ENCODE measurements around the gene MEGF9. TPM values are rescaled to one million over a fixed set of nuclear protein-coding genes. Genes with fewer than 3 reads are reported as not detected.

The MEGF9 gene
- total and polyA plus RNA-seq, 2 of the 13 experiments (the other 11 are each of a cell fraction or from before 2014, with no cell fraction given): 3.1 to 3.3 TPM

DNA sequence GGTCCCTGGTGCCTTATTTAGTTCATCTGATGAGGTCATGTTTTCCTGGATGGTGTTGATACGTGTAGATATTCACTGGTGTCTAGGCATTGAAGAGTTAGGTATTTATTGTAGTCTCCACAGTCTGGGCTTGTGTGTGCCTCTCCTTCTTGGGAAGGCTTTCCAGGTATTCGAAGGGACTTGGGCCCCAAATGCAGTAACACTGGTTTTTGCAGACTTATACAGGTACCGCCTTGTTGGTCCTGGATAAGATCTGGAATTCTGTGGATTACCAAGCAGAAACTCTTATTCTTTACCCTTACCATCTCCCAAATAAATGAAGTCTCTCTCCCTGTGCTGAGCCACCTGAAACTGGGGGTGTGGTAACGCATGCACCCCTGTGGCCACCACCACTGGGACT is 34.1 kb downstream of the MEGF9 start:
- no peak overlapping the region for H2AFZ ChIP-seq (ENCODE audit: low read length)
- no peaks in the 10 kb centered on the region for H4K20me1 ChIP-seq (ENCODE audit: insufficient read depth, low read length)
- peaks cover 29% of the 10 kb centered on the region for H3K4me1 ChIP-seq (ENCODE audit: insufficient read depth, low read length)
- H3K36me3 ChIP-seq (replicated peaks in 1 of 2; ENCODE audit: control insufficient read depth in 1 of 2, insufficient read depth in 2 of 2, low read length in 2 of 2): no peaks in the 10 kb centered on the region; a peak in 1 of 5 replicates
- TF ChIP-seq, protein P1, sequence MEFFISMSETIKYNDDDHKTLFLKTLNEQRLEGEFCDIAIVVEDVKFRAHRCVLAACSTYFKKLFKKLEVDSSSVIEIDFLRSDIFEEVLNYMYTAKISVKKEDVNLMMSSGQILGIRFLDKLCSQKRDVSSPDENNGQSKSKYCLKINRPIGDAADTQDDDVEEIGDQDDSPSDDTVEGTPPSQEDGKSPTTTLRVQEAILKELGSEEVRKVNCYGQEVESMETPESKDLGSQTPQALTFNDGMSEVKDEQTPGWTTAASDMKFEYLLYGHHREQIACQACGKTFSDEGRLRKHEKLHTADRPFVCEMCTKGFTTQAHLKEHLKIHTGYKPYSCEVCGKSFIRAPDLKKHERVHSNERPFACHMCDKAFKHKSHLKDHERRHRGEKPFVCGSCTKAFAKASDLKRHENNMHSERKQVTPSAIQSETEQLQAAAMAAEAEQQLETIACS (CRISPR knock-in tag; IDR thresholded peaks at IDR 0.05): no peak
- no peak for TF ChIP-seq ZNF652 (CRISPR knock-in tag; IDR thresholded peaks at IDR 0.05; ENCODE audit: borderline replicate concordance, low read depth)
- TF ChIP-seq ZNF180 (CRISPR knock-in tag; IDR thresholded peaks at IDR 0.05; ENCODE audit: borderline replicate concordance, low read depth): no peak
- TF ChIP-seq, protein P2, sequence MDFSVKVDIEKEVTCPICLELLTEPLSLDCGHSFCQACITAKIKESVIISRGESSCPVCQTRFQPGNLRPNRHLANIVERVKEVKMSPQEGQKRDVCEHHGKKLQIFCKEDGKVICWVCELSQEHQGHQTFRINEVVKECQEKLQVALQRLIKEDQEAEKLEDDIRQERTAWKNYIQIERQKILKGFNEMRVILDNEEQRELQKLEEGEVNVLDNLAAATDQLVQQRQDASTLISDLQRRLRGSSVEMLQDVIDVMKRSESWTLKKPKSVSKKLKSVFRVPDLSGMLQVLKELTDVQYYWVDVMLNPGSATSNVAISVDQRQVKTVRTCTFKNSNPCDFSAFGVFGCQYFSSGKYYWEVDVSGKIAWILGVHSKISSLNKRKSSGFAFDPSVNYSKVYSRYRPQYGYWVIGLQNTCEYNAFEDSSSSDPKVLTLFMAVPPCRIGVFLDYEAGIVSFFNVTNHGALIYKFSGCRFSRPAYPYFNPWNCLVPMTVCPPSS (IDR thresholded peaks at IDR 0.05): no peak
- no peak for TF ChIP-seq CAMTA2 (CRISPR knock-in tag; IDR thresholded peaks at IDR 0.05; ENCODE audit: borderline replicate concordance)
- TF ChIP-seq TCF12 (IDR thresholded peaks at IDR 0.05): no peak
- no peak for TF ChIP-seq TCF12 (CRISPR knock-in tag; IDR thresholded peaks at IDR 0.05)
- TF ChIP-seq ZNF816 (CRISPR knock-in tag; IDR thresholded peaks at IDR 0.05; ENCODE audit: borderline replicate concordance): no peak
- TF ChIP-seq, protein P3, sequence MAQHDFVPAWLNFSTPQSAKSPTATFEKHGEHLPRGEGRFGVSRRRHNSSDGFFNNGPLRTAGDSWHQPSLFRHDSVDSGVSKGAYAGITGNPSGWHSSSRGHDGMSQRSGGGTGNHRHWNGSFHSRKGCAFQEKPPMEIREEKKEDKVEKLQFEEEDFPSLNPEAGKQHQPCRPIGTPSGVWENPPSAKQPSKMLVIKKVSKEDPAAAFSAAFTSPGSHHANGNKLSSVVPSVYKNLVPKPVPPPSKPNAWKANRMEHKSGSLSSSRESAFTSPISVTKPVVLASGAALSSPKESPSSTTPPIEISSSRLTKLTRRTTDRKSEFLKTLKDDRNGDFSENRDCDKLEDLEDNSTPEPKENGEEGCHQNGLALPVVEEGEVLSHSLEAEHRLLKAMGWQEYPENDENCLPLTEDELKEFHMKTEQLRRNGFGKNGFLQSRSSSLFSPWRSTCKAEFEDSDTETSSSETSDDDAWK (CRISPR knock-in tag; IDR thresholded peaks at IDR 0.05): no peak
- TF ChIP-seq, protein P4, sequence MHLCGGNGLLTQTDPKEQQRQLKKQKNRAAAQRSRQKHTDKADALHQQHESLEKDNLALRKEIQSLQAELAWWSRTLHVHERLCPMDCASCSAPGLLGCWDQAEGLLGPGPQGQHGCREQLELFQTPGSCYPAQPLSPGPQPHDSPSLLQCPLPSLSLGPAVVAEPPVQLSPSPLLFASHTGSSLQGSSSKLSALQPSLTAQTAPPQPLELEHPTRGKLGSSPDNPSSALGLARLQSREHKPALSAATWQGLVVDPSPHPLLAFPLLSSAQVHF (CRISPR knock-in tag; IDR thresholded peaks at IDR 0.05): no peak
- no peak for TF ChIP-seq HNF4G (IDR thresholded peaks at IDR 0.05; ENCODE audit: borderline replicate concordance, low read depth, low read length)
- TF ChIP-seq HNF4G (CRISPR knock-in tag; IDR thresholded peaks at IDR 0.05; ENCODE audit: borderline replicate concordance, low read depth): no peak
- TF ChIP-seq ZNF674 (CRISPR knock-in tag; IDR thresholded peaks at IDR 0.05; ENCODE audit: low read depth): no peak
- no peak for TF ChIP-seq IKZF4 (CRISPR knock-in tag; IDR thresholded peaks at IDR 0.05; ENCODE audit: borderline replicate concordance, low read depth, not compliant biosample characterization)
- TF ChIP-seq ZNF138 (CRISPR knock-in tag; IDR thresholded peaks at IDR 0.05; ENCODE audit: low read depth): no peak
- TF ChIP-seq ZNF772 (CRISPR knock-in tag; IDR thresholded peaks at IDR 0.05): no peak
- TF ChIP-seq REPIN1 (CRISPR knock-in tag; IDR thresholded peaks at IDR 0.05; ENCODE audit: borderline replicate concordance, low read depth): no peak
- TF ChIP-seq GZF1 (CRISPR knock-in tag; IDR thresholded peaks at IDR 0.05): no peak
- TF ChIP-seq MAFF (IDR thresholded peaks at IDR 0.05; ENCODE audit: low read depth, low read length): no peak
- no peak for TF ChIP-seq IRX3 (CRISPR knock-in tag; IDR thresholded peaks at IDR 0.05; ENCODE audit: borderline replicate concordance, low read depth)
- TF ChIP-seq HCFC1 (IDR thresholded peaks at IDR 0.05; ENCODE audit: low read depth, low read length): no peak
- TF ChIP-seq ZNF550 (CRISPR knock-in tag; IDR thresholded peaks at IDR 0.05; ENCODE audit: borderline replicate concordance): no peak
- H3K79me2 ChIP-seq (ENCODE audit: insufficient read depth, low read length): no peaks in the 10 kb centered on the region
- no peak overlapping the region for H3K4me3 ChIP-seq (replicated peaks in 1 of 3; ENCODE audit: insufficient read depth in 1 of 3, low read depth in 2 of 3, low read length in 3 of 3)
- no peaks in the 10 kb centered on the region for H3K9me3 ChIP-seq (ENCODE audit: low read length)
- no peak for DNase-seq (ENCODE audit: low spot score)
- intact Hi-C loops (cut with micrococcal nuclease; ENCODE audit: unreplicated experiment): no loop called here
- in situ Hi-C loops (cut with HindIII; ENCODE audit: extremely low pct_ligation_motif_present, low pct_unique_long_range_greater_than_20kb): no loop called here
- no peak for ATAC-seq
- BruUV-seq (replicated peaks): no TSS peak
- H3K27me3 ChIP-seq (ENCODE audit: control insufficient read depth in 1 of 2, insufficient read depth in 2 of 2, low read length in 2 of 2): no peaks in the 10 kb centered on the region
- no peak overlapping the region for H3K9ac ChIP-seq (ENCODE audit: insufficient read depth, low read depth, low read length)
- ChIA-PET POLR2A (no interaction called here), CTCF (ENCODE audit: low intra/inter-chr PET ratio, low total read pairs) (no interaction called here)
- over 99% methylated on average over 4 of the region's 4 CpGs for WGBS (ENCODE audit: low lambda C conversion rate)
- no peak overlapping the region for H3K27ac ChIP-seq (ENCODE audit: extremely low read length, insufficient read depth, low read length)
- no peak for FAIRE-seq
- H3K4me2 ChIP-seq (ENCODE audit: low read depth, low read length): no peak overlapping the region
